PC-3 (cell line): Measurements from ENCODE around the gene NIM1K. TPM values are rescaled to one million over a fixed set of nuclear protein-coding genes. Genes with fewer than 3 reads are reported as not detected.

Source experiments
- ATAC-seq: fragments of 200-7000 bp; cut with Tn5 transposase; 2 replicates; pipeline ENCODE4 v1.9.1; 2020; ENCODE audit warnings: mild to moderate bottlenecking, moderate library complexity
- BruUV-seq: library from RNA; stranded (reverse); fragments of 400-500 nt; replicated peaks from 2 replicates; lab custom pipeline; 2021; lab: Mats Ljungman, UMichigan
- CTCF ChIA-PET: fragments of 300-600 bp; sonication (Branson Sonifier 250); formaldehyde crosslinking; loops from one replicate; lab custom pipeline; 2022; ENCODE audit warnings: antibody characterized with exemption; lab: Charles Lee
- POLR2A ChIA-PET: fragments of 300-600 bp; sonication (Branson Sonifier 250); formaldehyde crosslinking; loops from one replicate; lab custom pipeline; 2022; ENCODE audit warnings: antibody characterized with exemption; ENCODE audit not compliant: unreplicated experiment; lab: Charles Lee
- DNase-seq: peaks from one replicate; pipeline ENCODE4 v3.0.0-alpha.2; 2015
- H2AFZ ChIP-seq: fragments of 300-600 bp; sonication (generic); 2 replicates; pipeline ENCODE4 v1.6.0; 2016; ENCODE audit warnings: antibody characterized with exemption, low read length
- H3F3A ChIP-seq: fragments of 300-600 bp; sonication (generic); one replicate; pipeline ENCODE4 v1.6.0; 2017; ENCODE audit warnings: antibody characterized with exemption, low read length, control low read depth, mild to moderate bottlenecking; ENCODE audit not compliant: unreplicated experiment
- H3K27ac ChIP-seq: fragments of 300-600 bp; sonication (generic); 2 replicates; pipeline ENCODE4 v1.5.1; 2016; ENCODE audit warnings: mild to moderate bottlenecking, low read length
- H3K27me3 ChIP-seq: fragments of 300-600 bp; sonication (generic); 2 replicates; pipeline ENCODE4 v1.6.1; 2016; ENCODE audit warnings: low read length, mixed read lengths
- H3K36me3 ChIP-seq: fragments of 300-600 bp; sonication (generic); 2 replicates; pipeline ENCODE4 v1.6.1; 2016; ENCODE audit warnings: low read depth, mixed run types, low read length, mixed read lengths
- H3K4me1 ChIP-seq: fragments of 300-600 bp; sonication (generic); 2 replicates; pipeline ENCODE4 v1.5.1; 2016; ENCODE audit warnings: low read length; ENCODE audit not compliant: insufficient read depth
- H3K4me2 ChIP-seq: fragments of 300-600 bp; sonication (generic); 2 replicates; pipeline ENCODE4 v1.6.0; 2016; ENCODE audit warnings: low read length
- H3K4me3 ChIP-seq: fragments of 300-600 bp; sonication (generic); 2 replicates; pipeline ENCODE4 v1.5.1; 2016; ENCODE audit warnings: mild to moderate bottlenecking, low read length, mixed read lengths
- H3K79me2 ChIP-seq: fragments of 300-600 bp; sonication (generic); 2 replicates; pipeline ENCODE4 v1.6.1; 2017; ENCODE audit warnings: low read length, mixed read lengths
- H3K9ac ChIP-seq: fragments of 300-600 bp; sonication (generic); 2 replicates; pipeline ENCODE4 v1.6.0; 2016; ENCODE audit warnings: mild to moderate bottlenecking, low read length
- H3K9me2 ChIP-seq: fragments of 300-600 bp; sonication (generic); replicated peaks from 2 replicates; pipeline ENCODE4 v1.6.1; 2016; ENCODE audit warnings: mixed run types, low read length, mixed read lengths
- H3K9me3 ChIP-seq: fragments of 300-600 bp; sonication (generic); 2 replicates; pipeline ENCODE4 v1.6.1; 2016; ENCODE audit warnings: low read length, mixed read lengths
- H4K20me1 ChIP-seq: fragments of 300-600 bp; sonication (generic); 2 replicates; pipeline ENCODE4 v1.6.1; 2016; ENCODE audit warnings: low read length, mixed read lengths
- CTCF ChIP-seq: fragments of 300-600 bp; sonication (generic); conservative IDR thresholded peaks from 2 replicates; pipeline ENCODE4 v1.5.1; 2017; ENCODE audit warnings: antibody characterized with exemption, low read depth, mild to moderate bottlenecking, low read length
- EZH2 ChIP-seq: fragments of 300-600 bp; sonication (generic); IDR thresholded peaks from one replicate; pipeline ENCODE4 v1.6.1; 2017; ENCODE audit warnings: antibody characterized with exemption, mild to moderate bottlenecking, low read length; ENCODE audit not compliant: unreplicated experiment
- EZH2phosphoT487 ChIP-seq: fragments of 300-600 bp; sonication (generic); IDR thresholded peaks from 2 replicates; pipeline ENCODE4 v1.6.1; 2018; ENCODE audit warnings: mild to moderate bottlenecking, antibody characterized with exemption, low read length, borderline replicate concordance
- intact Hi-C: fragments of 100-400 bp; cut with micrococcal nuclease; formaldehyde crosslinking; loops from 2 replicates; pipeline ENCODE4 v1.9.0; 2023
- total RNA-seq: library from RNA; depleted of rRNA; stranded (reverse); fragments of >200 nt; gene quantifications from 2 replicates; pipeline ENCODE4 v1.2.3, GENCODE V29; 2014

The NIM1K gene
- total RNA-seq, 1 experiment from 2014 or later = 0.26 TPM

GRCh38 chr5:43268188-43268820 is 76.3 kb downstream of the NIM1K start:
- H3K9me3 ChIP-seq = no peaks in the 10 kb centered on the region
- no peak overlapping the region for H2AFZ ChIP-seq
- H3K9ac ChIP-seq = no peak overlapping the region
- H3K27ac ChIP-seq = no peak overlapping the region
- H3K27me3 ChIP-seq = no peaks in the 10 kb centered on the region
- intact Hi-C loops = no loop called here
- DNase-seq (no peak), ATAC-seq (no peak)
- no peaks in the 10 kb centered on the region for H3F3A ChIP-seq
- no peaks in the 10 kb centered on the region for H4K20me1 ChIP-seq
- no peak for TF ChIP-seq CTCF
- TF ChIP-seq EZH2phosphoT487 = no peak
- TF ChIP-seq EZH2 = no peak
- H3K36me3 ChIP-seq = no peaks in the 10 kb centered on the region
- no peaks in the 10 kb centered on the region for H3K9me2 ChIP-seq
- BruUV-seq = no TSS peak
- CTCF ChIA-PET = no interaction called here
- no peaks in the 10 kb centered on the region for H3K79me2 ChIP-seq
- POLR2A ChIA-PET = no interaction called here
- no peak overlapping the region for H3K4me3 ChIP-seq
- no peaks in the 10 kb centered on the region for H3K4me1 ChIP-seq
- H3K4me2 ChIP-seq = no peak overlapping the region

- CTCF ChIA-PET = interaction anchor here (0.5 kb wide), 1 partner anchor 77 kb away, joined by 3 read pairs; no protein-coding TSS in a partner anchor
- DNase-seq (no peak), ATAC-seq (no peak)
- H3K36me3 ChIP-seq = no peaks in the 10 kb centered on the region
- H3K9me3 ChIP-seq = no peaks in the 10 kb centered on the region
- no peaks in the 10 kb centered on the region for H3F3A ChIP-seq
- H3K27me3 ChIP-seq = no peaks in the 10 kb centered on the region
- H3K4me2 ChIP-seq = no peak overlapping the region
- H2AFZ ChIP-seq = no peak overlapping the region
- no peaks in the 10 kb centered on the region for H3K9me2 ChIP-seq
- no peak overlapping the region for H3K27ac ChIP-seq
- TF ChIP-seq EZH2phosphoT487 (no peak), EZH2 (no peak), CTCF (no peak)
- BruUV-seq = no TSS peak
- peaks cover 5% of the 10 kb centered on the region; the same call in 1 of the 2 replicates for H3K4me1 ChIP-seq
- H4K20me1 ChIP-seq = no peaks in the 10 kb centered on the region
- intact Hi-C loops = no loop called here
- no peak overlapping the region for H3K4me3 ChIP-seq
- POLR2A ChIA-PET = interaction anchor here (0.6 kb wide), 1 partner anchor 22 kb away, joined by 4 read pairs; no protein-coding TSS in a partner anchor
- no peak overlapping the region for H3K9ac ChIP-seq
- H3K79me2 ChIP-seq = no peaks in the 10 kb centered on the region
These were observed 78.6 kb downstream of the NIM1K start for GRCh38 chr5:43270645-43271044.

- no peak for ATAC-seq
- peaks cover 5% of the 10 kb centered on the region; the same call in 1 of the 2 replicates for H3K4me1 ChIP-seq
- H3F3A ChIP-seq = no peaks in the 10 kb centered on the region
- no peak for DNase-seq
- no peak overlapping the region for H3K27ac ChIP-seq
- H3K9me3 ChIP-seq = no peaks in the 10 kb centered on the region
- ChIA-PET POLR2A (no interaction called here), CTCF (no interaction called here)
- no peaks in the 10 kb centered on the region for H3K36me3 ChIP-seq
- H3K4me2 ChIP-seq = no peak overlapping the region
- H3K9me2 ChIP-seq = no peaks in the 10 kb centered on the region
- no peaks in the 10 kb centered on the region for H3K79me2 ChIP-seq
- no peak overlapping the region for H2AFZ ChIP-seq
- no peaks in the 10 kb centered on the region for H3K27me3 ChIP-seq
- H3K9ac ChIP-seq = no peak overlapping the region
- no peaks in the 10 kb centered on the region for H4K20me1 ChIP-seq
- H3K4me3 ChIP-seq = no peak overlapping the region
- no TSS peak for BruUV-seq
- intact Hi-C loops = no loop called here
- no peak for TF ChIP-seq EZH2phosphoT487
- TF ChIP-seq EZH2 = no peak
- no peak for TF ChIP-seq CTCF
These were observed 81.5 kb downstream of the NIM1K start for GRCh38 chr5:43273552-43273951.
